WI38 (cell line): ENCODE measurements around the gene NCAM2.

Source experiments
- H3K4me3 ChIP-seq: 2 replicates; pipeline ENCODE4 v1.5.1; 2011; ENCODE audit warnings: low read depth, mild to moderate bottlenecking, control low read depth, low read length
- TF ChIP-seq, protein P1 (sequence below): IDR thresholded peaks from 2 replicates; pipeline ENCODE4 v1.5.1; 2012; ENCODE audit warnings: low read depth, mild to moderate bottlenecking, control low read depth, low read length

NCAM2 gene

DNA sequence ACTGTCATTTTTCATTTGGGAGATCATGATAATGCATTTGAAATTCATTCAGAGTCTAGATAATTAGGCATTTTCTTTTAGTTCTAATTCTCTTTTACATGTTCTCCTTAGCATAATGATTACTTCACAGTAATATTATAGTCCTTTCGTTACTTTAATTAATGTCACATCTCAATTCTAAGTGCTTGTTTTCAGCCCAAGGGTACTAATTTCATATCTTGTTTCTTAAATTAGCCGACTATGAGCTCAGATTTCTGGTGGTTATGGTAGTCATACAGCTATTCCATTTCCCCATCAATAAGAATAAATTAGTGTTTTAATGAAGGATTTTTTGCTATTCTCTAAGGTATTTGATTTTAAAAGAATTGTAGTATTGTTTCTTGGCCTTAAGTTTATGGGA lies 120.9 kb downstream of the NCAM2 start:
- TF ChIP-seq, protein P1, sequence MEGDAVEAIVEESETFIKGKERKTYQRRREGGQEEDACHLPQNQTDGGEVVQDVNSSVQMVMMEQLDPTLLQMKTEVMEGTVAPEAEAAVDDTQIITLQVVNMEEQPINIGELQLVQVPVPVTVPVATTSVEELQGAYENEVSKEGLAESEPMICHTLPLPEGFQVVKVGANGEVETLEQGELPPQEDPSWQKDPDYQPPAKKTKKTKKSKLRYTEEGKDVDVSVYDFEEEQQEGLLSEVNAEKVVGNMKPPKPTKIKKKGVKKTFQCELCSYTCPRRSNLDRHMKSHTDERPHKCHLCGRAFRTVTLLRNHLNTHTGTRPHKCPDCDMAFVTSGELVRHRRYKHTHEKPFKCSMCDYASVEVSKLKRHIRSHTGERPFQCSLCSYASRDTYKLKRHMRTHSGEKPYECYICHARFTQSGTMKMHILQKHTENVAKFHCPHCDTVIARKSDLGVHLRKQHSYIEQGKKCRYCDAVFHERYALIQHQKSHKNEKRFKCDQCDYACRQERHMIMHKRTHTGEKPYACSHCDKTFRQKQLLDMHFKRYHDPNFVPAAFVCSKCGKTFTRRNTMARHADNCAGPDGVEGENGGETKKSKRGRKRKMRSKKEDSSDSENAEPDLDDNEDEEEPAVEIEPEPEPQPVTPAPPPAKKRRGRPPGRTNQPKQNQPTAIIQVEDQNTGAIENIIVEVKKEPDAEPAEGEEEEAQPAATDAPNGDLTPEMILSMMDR = no peak
- H3K4me3 ChIP-seq = no peak overlapping the region

DNA sequence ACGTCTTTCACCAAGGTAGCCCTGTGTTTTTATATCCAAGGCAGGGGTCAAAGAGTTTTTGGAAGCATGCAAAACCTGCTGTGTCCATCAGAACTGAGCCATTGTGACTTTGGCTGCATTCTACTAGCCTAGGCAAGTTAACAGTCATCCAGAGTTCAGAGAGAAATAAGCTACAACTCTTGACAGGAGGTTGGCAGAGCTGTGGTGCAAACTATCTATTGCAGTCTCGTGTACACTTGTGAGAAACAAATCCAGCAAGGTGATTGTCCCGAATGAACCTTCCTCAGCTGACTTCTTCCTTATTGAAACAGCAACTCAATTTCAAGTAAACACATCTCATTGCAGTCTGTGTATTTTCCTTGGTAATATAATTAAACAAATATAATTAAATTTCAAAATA lies 124.5 kb downstream of the NCAM2 start:
- TF ChIP-seq, protein P1 = no peak
- H3K4me3 ChIP-seq = no peak overlapping the region

DNA sequence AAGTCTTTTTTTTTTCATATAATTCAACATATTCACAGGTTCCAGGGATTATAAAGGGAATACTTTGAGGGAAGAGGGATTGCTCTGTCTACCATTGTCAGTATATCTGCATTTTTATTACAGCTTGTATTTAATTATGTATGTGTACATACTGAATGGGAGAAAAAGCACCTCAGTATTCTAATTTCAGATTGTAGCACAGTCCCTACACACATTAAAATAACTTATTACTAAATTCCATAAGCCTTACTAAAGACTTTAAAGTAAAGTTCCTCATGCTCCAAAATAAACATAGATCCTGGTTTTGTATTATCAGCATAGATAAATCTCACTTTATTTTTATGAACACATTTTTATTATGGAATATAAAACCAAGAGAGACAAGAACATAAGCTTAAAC lies 134.2 kb downstream of the NCAM2 start:
- H3K4me3 ChIP-seq = no peak overlapping the region

DNA sequence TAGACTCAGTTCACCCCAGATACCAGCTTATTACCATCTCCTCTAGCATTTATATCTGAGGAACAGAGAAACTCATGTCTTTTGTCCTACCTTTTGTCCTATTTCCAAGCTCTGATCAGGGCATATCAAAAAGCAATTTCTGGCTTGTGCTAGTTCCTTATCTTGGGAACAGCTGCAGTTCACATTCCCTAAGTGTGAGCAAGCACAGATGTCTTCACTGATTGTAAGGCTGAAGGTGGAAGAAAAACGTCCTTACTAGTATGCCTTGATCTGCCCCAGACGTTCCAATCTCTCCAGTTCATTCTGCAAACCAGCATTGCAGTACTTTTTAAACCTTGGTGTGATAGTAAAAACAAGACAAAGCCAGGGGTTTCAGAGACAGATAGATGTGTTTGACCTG lies 139.8 kb downstream of the NCAM2 start:
- TF ChIP-seq, protein P1 = no peak
- H3K4me3 ChIP-seq = no peak overlapping the region

More for the DNA sequence above, 134.2 kb downstream of the NCAM2 start:
- TF ChIP-seq, protein P1 = no peak

DNA sequence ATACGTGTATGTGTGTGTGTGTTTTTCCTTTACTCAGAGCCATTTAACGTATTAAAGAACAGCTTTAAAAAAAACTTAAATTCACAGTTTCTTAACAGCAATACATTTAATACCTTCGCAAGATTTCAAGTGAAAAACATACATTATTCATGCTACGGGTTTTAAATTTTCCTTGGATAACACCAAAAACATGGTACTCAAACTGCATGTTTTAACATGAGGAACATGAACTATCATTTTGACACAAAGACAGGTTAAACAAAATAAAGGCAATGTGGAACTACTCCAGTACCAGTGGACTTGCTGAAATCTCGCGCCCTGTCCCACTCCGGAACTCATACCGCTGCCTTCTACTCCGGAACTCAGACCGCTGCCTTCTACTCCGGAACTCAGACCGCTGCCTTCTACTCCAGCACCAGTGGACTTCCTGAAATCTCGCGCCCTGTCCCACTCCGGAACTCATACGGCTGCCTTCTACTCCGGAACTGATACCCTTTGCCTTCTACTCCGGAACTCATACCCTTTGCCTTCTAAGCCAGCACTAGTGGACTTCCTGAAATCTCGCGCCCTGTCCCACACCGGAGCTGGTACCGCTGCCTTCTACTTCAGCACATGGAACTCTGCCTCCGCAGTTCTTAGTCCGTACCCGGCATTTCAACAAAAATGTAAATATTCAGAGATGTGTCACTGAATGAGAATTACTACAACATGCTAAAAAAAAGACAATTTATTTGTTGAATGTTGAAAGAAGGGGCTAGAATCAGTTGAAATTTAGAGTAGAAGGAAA lies 148.6 kb downstream of the NCAM2 start:
- H3K4me3 ChIP-seq = no peak overlapping the region
- TF ChIP-seq, protein P1 = no peak

DNA sequence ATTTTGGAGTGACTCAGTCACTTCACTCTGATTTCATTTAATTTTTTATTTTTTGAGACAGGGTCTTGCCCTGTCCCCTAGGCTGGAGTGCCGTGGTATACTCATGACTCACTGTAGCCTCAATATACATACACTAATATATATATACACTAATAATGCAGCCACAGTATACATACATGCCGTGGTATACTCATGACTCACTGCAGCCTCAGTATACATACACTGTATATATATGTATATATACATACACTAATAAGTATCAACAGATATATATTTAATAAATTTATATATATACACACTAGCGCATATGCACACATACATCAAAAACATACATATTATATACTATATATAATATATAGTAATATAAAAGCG lies 149.2 kb downstream of the NCAM2 start:
- TF ChIP-seq, protein P1 = no peak

DNA sequence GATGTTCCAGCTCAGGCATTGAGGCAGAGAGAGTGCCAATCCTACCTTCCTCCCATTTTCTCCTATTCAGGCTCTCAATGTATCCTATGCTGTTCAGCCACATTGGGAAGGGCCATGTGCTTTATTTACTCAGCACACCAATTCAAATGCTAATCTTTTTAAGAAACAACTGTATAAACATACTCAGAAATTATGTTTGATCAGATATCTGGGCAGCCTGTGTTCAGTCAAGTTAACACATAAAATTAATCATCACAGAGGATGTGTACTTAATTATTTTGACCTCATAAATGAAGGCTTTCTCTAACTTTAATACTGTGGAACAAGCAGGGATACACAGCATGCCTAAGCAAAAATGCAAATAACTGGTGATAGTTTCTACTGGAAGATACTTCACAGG lies 149.8 kb downstream of the NCAM2 start:
- TF ChIP-seq, protein P1 = no peak
- no peak overlapping the region for H3K4me3 ChIP-seq

More for the DNA sequence above, 149.2 kb downstream of the NCAM2 start:
- H3K4me3 ChIP-seq = no peak overlapping the region
